Activated CD8-positive, alpha-beta memory T cell treated with anti-CD3 and anti-CD28 coated beads for 1 hour (primary cell): Measurements from ENCODE around the gene TMEM151B.

Experiments used
- DNase-seq, 2 donors: peaks; one replicate each; pipeline ENCODE4 v3.0.0-alpha.2; 2020; ENCODE audit warnings: low read depth in 1 of 2; ENCODE audit errors: extremely low read depth in 1 of 2

The TMEM151B gene

GRCh38 chr6:44232676-44233566, 37.3 kb upstream of the TMEM151B start:
- DNase-seq: no peak

GRCh38 chr6:44233567-44234100, 36.6 kb upstream of the TMEM151B start:
- DNase-seq: no peak

DNA sequence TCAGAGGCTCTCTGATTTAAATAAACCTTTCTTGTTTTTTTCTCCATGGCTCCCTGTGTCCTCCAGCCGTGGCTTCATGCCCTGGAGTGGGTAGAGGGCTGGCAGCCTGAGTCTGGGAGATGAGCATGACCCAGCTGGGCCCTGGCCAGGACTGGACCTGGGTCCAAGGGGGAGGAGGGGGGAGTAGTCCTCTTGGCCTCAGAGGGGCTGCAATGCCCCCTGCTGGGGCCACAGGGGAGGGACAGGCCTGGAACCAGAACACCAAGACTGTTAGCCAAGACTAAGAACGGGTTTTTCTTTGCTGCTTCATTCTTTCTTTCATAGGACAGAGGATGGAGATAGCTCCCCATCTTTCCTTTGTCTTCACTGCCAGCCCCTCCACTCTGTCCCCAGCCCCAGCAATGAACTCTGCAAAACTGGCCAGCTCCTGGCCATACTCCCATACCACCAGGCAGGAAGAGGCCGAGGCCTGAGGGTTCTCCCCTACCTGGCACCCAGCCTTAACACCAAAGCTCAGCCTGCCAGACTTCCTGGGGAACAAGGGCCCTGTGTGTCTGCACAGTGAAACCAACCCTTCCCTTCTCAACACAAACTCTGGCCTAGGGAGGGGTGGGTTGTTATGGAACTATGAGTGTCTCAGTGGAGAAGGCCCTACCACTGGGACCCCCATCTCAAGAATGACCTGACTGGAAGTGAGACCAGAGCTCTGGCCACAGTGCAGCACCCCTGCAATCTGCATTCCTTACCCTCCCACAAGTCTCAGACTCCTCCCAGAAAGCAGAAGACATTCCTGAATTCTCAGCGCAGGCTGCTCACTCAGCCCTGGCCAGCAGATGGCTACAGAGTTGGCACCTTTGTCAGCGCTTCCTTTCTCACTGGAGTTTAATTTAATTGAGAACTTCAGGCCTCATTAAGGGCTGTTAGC, 35.9 kb upstream of the TMEM151B start:
- DNase-seq: no peak

GRCh38 chr6:44235269-44235668, 35.0 kb upstream of the TMEM151B start:
- no peak for DNase-seq

DNA sequence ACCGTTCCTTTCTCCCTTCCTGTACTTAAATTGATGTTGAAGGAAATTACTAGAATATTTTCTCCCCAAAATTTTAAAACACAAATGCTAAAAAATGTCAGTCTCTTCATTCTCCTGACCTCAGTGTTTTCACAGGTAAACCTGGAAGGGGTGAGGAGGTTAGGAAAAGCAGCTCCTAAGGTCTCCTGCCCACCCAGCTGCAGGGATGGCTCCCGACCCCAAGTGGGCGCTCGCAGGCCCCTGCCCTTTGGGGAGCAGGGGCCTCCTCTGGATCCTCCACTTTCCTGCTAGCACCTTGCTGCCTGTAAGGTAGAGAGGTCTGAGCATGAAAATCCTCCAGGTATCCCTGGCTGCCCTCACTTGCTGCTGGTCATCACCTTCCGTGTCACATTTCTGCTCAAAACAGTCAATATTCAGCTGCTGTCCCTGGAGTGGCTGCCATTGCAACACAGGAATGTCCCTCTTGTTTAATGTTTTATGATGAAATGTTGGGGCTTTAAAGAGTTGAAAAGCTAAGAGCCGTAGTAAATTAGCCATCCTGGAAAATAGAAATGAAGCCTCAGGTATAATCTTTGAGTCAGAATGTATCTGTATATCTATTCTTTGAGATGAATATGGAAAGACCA, 34.2 kb upstream of the TMEM151B start:
- DNase-seq: no peak

GRCh38 chr6:44237021-44237812, 33.0 kb upstream of the TMEM151B start:
- peak in 1 of 2 donors; percentile 47 for DNase-seq

GRCh38 chr6:44237813-44238433, 32.3 kb upstream of the TMEM151B start:
- peak in 1 of 2 donors; percentile 70 for DNase-seq

DNA sequence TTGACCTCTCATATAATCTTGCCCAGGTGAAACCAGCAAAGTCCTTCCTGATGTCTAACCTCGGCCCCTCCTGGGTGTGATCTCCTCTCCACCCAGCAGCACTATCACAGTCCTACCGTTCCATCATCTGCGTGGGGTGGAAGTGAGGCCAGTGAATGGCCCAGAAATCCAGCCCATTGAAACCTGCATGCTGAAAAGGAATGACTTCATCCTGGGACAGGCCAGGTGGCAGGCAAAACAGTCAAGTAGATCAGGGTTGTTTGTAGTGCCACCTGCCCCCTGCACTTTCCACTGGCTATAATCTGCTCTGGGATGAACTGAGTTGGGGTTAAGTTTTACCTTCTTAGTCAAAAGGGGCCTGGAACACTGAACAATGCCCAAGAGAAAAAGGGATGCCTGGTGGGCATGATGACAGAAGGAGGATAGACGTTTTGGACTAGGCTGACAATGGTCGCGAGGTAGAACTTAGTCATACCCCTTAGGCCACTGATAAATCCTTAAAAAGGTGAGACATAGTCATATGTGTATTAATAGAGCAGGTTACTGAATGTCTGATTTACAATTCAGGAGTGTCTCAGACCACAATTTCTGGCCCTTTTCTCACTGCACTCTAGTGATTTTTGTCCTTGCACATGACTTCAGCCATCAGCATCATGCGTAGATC, 31.4 kb upstream of the TMEM151B start:
- no peak for DNase-seq

- no peak for DNase-seq
Measured at GRCh38 chr6:44243345-44243744, 26.9 kb upstream of the TMEM151B start.

GRCh38 chr6:44245391-44245911, 24.8 kb upstream of the TMEM151B start:
- no peak for DNase-seq

GRCh38 chr6:44245912-44246662, 24.2 kb upstream of the TMEM151B start:
- peak in 1 of 2 donors; percentile 75 for DNase-seq

- DNase-seq: peak; percentile 83 to 90
Measured at GRCh38 chr6:44246663-44247337, 23.4 kb upstream of the TMEM151B start, which contains the start of gene HSP90AB1. Gene HSP90AB1, plus strand, starts transcription at chr6:44247101. Its CDS starts 1,529 bp downstream, at chr6:44248630.

DNA sequence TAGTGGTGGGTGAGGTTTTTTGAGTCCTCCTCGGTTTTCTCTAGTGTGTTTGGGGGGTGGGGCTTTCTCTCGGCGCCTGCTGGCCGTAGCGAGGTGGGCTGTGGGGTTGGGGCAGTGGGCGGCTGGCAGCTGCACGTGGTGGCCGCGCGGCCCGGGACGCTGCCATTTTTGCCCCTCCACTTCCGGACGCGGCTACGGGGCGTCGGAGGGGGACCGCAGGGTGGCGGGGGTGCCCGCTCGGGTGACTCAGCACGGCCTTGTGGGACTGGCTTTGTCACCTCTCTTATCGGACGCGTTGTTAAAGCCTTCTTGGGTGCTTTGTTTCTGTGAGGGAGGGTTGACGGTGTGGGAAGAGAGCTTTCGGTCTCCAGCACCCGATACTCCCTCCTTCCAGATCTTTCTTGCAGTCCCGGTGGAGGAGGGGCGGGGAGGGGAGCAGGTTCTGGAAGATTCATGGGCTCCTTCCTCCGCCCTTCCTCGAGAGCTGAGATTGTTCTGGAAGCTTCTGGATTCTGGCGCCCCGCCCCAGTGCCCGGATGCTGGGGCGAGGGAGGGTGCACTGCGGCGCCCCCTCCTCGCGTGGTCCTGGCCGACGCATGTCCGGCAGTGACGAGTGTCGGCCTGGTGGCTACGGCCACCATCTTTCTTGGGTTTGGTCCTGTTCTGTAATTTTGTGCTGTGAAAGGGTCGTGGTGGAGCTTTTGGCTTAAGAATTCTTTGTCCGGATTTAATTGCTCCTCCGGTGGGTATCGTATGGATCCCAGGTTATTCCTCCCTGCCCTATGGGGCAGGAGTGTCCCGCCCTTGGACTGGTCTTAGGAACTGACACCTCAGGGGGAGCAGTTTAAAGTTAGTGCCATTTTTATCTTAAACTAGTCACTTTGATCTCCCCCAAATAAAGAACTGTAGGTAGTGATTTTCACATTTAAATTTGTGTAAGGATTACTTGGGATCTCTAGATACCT, 22.6 kb upstream of the TMEM151B start:
- peak; percentile 84 to 85 for DNase-seq

DNA sequence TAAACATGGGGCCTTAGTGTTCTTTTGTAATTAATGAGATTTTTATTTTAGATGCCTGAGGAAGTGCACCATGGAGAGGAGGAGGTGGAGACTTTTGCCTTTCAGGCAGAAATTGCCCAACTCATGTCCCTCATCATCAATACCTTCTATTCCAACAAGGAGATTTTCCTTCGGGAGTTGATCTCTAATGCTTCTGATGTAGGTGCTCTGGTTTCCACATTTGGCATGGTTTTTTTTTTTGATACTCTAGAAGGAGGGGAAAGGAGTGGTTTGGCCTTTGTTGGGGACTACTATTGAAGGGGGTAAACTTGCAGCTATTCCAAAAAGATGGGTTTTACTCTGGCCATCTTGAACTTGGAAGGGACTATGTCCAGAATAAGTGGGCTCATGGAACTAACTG, 21.7 kb upstream of the TMEM151B start:
- DNase-seq: no peak

GRCh38 chr6:44249082-44249748, 21.0 kb upstream of the TMEM151B start:
- no peak for DNase-seq
